ENCODE measurements around the gene DDX41.

- TF ChIP-seq, protein P1, sequence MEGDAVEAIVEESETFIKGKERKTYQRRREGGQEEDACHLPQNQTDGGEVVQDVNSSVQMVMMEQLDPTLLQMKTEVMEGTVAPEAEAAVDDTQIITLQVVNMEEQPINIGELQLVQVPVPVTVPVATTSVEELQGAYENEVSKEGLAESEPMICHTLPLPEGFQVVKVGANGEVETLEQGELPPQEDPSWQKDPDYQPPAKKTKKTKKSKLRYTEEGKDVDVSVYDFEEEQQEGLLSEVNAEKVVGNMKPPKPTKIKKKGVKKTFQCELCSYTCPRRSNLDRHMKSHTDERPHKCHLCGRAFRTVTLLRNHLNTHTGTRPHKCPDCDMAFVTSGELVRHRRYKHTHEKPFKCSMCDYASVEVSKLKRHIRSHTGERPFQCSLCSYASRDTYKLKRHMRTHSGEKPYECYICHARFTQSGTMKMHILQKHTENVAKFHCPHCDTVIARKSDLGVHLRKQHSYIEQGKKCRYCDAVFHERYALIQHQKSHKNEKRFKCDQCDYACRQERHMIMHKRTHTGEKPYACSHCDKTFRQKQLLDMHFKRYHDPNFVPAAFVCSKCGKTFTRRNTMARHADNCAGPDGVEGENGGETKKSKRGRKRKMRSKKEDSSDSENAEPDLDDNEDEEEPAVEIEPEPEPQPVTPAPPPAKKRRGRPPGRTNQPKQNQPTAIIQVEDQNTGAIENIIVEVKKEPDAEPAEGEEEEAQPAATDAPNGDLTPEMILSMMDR (IDR thresholded peaks at IDR 0.05): no peak
- TF ChIP-seq POLR2A (IDR thresholded peaks at IDR 0.05): no peak
Measured at GRCh38 chr5:177524539-177524900, 7.8 kb upstream of the DDX41 start.

Measured in heart left ventricle (tissue), 13 donors.